C4-2B (cell line): Measurements from ENCODE around the gene BTD.

Source experiments
- H3K27ac ChIP-seq: fragments of 450-650 bp; 2 replicates; pipeline ENCODE4 v1.5.1; 2017
- CTCF ChIP-seq: fragments of 450-650 bp; conservative IDR thresholded peaks from 2 replicates; pipeline ENCODE4 v1.5.1; 2017; ENCODE audit warnings: mild to moderate bottlenecking
- ZFX ChIP-seq: fragments of 450-650 bp; IDR thresholded peaks from 2 replicates; pipeline ENCODE4 v1.6.1; 2017

BTD gene

GRCh38 chr3:15657016-15657415 is 55.5 kb downstream of the BTD start:
- TF ChIP-seq CTCF, result no peak
- no peak for TF ChIP-seq ZFX
- no peak overlapping the region for H3K27ac ChIP-seq

- TF ChIP-seq CTCF (no peak), ZFX (no peak)
- H3K27ac ChIP-seq, result no peak overlapping the region
Observed at GRCh38 chr3:15659254-15659975, 57.9 kb downstream of the BTD start.

GRCh38 chr3:15660055-15660935 is 58.8 kb downstream of the BTD start:
- H3K27ac ChIP-seq, result peak overlapping the region; percentile 41; the same call in 1 of the 2 replicates
- TF ChIP-seq ZFX (no peak), CTCF (no peak)

- no peak for TF ChIP-seq CTCF
- H3K27ac ChIP-seq, result no peak overlapping the region
Observed at GRCh38 chr3:15664144-15664543, 62.6 kb downstream of the BTD start.

GRCh38 chr3:15665510-15666150 is 64.1 kb downstream of the BTD start:
- TF ChIP-seq ZFX, result no peak

GRCh38 chr3:15666277-15666676 is 64.7 kb downstream of the BTD start:
- TF ChIP-seq CTCF, result no peak
- TF ChIP-seq ZFX, result no peak
- H3K27ac ChIP-seq, result no peak overlapping the region

More at GRCh38 chr3:15665510-15666150, 64.1 kb downstream of the BTD start:
- H3K27ac ChIP-seq, result no peak overlapping the region

- TF ChIP-seq ZFX, result no peak
- TF ChIP-seq CTCF, result no peak
- no peak overlapping the region for H3K27ac ChIP-seq
Observed at GRCh38 chr3:15667484-15667883, 65.9 kb downstream of the BTD start.
